Glutamatergic neuron (in vitro differentiated cells): ENCODE measurements around the gene NRL. TPM values are rescaled to one million over a fixed set of nuclear protein-coding genes. Genes with fewer than 3 reads are reported as not detected.

Source experiments
- DNase-seq: peaks from one replicate; pipeline ENCODE4 v3.0.0; 2022
- H3K27ac Mint-ChIP-seq: one replicate; pipeline ENCODE4 v1.8.0; 2020; ENCODE audit warnings: mild to moderate bottlenecking, mixed read lengths, inconsistent platforms; ENCODE audit not compliant: unreplicated experiment
- H3K27me3 Mint-ChIP-seq: one replicate; pipeline ENCODE4 v1.8.0; 2020; ENCODE audit warnings: mild to moderate bottlenecking, moderate library complexity, mixed read lengths, inconsistent platforms; ENCODE audit not compliant: unreplicated experiment
- H3K36me3 Mint-ChIP-seq: one replicate; pipeline ENCODE4 v1.8.0; 2020; ENCODE audit warnings: mild to moderate bottlenecking, mixed read lengths, inconsistent platforms; ENCODE audit not compliant: unreplicated experiment
- H3K4me1 Mint-ChIP-seq: one replicate; pipeline ENCODE4 v1.8.0; 2020; ENCODE audit warnings: mild to moderate bottlenecking, low read depth, mixed read lengths, inconsistent platforms; ENCODE audit not compliant: unreplicated experiment
- H3K4me3 Mint-ChIP-seq: one replicate; pipeline ENCODE4 v1.8.0; 2020; ENCODE audit warnings: mild to moderate bottlenecking, mixed read lengths, inconsistent platforms; ENCODE audit not compliant: unreplicated experiment
- H3K9me3 Mint-ChIP-seq: one replicate; pipeline ENCODE4 v1.8.0; 2020; ENCODE audit warnings: mild to moderate bottlenecking, moderate library complexity, mixed read lengths, inconsistent platforms; ENCODE audit not compliant: unreplicated experiment
- CTCF ChIP-seq: fragments of 200-600 bp; sonication (generic); IDR thresholded peaks from one replicate; pipeline ENCODE4 v1.5.0; 2021; ENCODE audit not compliant: partially characterized antibody, unreplicated experiment
- total RNA-seq: library from RNA; stranded (reverse); fragmentation: NEBNext Ultra II Directional; extraction: Animal tissue kit (Norgen Biotek cat#: 25700); gene quantifications from one replicate; pipeline ENCODE4 v1.2.1, GENCODE V29; 2021; ENCODE audit not compliant: unreplicated experiment

NRL gene
- total RNA-seq, 1 donor from 2014 or later, result 3.7 TPM

GRCh38 chr14:24123424-24124417 lies 9.0 kb upstream of the NRL start:
- no peak overlapping the region for H3K27ac Mint-ChIP-seq
- no peaks in the 10 kb centered on the region for H3K9me3 Mint-ChIP-seq
- TF ChIP-seq CTCF, result no peak
- H3K36me3 Mint-ChIP-seq, result peaks cover under 1% of the 10 kb centered on the region
- no peak for DNase-seq
- H3K27me3 Mint-ChIP-seq, result peaks cover 4% of the 10 kb centered on the region
- no peaks in the 10 kb centered on the region for H3K4me1 Mint-ChIP-seq
- no peak overlapping the region for H3K4me3 Mint-ChIP-seq

- H3K4me1 Mint-ChIP-seq, result no peaks in the 10 kb centered on the region
- peaks cover 6% of the 10 kb centered on the region for H3K27me3 Mint-ChIP-seq
- TF ChIP-seq CTCF, result no peak
- H3K36me3 Mint-ChIP-seq, result peaks cover 5% of the 10 kb centered on the region
- peaks cover 2% of the 10 kb centered on the region for H3K9me3 Mint-ChIP-seq
- DNase-seq, result no peak
- no peak overlapping the region for H3K4me3 Mint-ChIP-seq
- no peak overlapping the region for H3K27ac Mint-ChIP-seq
These were observed 8.1 kb upstream of the NRL start for GRCh38 chr14:24122898-24123297.

GRCh38 chr14:24122416-24122815 lies 7.7 kb upstream of the NRL start:
- peaks cover 6% of the 10 kb centered on the region for H3K27me3 Mint-ChIP-seq
- no peak overlapping the region for H3K27ac Mint-ChIP-seq
- H3K9me3 Mint-ChIP-seq, result peaks cover 2% of the 10 kb centered on the region
- no peak overlapping the region for H3K4me3 Mint-ChIP-seq
- no peak for TF ChIP-seq CTCF
- no peak for DNase-seq
- no peaks in the 10 kb centered on the region for H3K4me1 Mint-ChIP-seq
- peaks cover 5% of the 10 kb centered on the region for H3K36me3 Mint-ChIP-seq

GRCh38 chr14:24121210-24121609 lies 6.5 kb upstream of the NRL start:
- DNase-seq, result no peak
- TF ChIP-seq CTCF, result no peak
- Mint-ChIP-seq H3K36me3 (peaks cover 5% of the 10 kb centered on the region), H3K27me3 (peaks cover 6% of the 10 kb centered on the region), H3K4me3 (no peak overlapping the region), H3K9me3 (peaks cover 2% of the 10 kb centered on the region), H3K27ac (no peak overlapping the region), H3K4me1 (peaks cover under 1% of the 10 kb centered on the region)

- Mint-ChIP-seq H3K4me3 (no peak overlapping the region), H3K36me3 (peaks cover 5% of the 10 kb centered on the region), H3K27me3 (peaks cover 6% of the 10 kb centered on the region), H3K27ac (no peak overlapping the region), H3K9me3 (peaks cover 8% of the 10 kb centered on the region), H3K4me1 (peaks cover 10% of the 10 kb centered on the region)
- no peak for TF ChIP-seq CTCF
- DNase-seq, result no peak
These were observed 4.9 kb upstream of the NRL start for GRCh38 chr14:24119691-24120090.
